ENCODE measurements around the gene MRFAP1L1.

Gene MRFAP1L1

GRCh38 chr4:6710282-6710681 lies 617 bp upstream of the MRFAP1L1 start:
- H3K27ac ChIP-seq: peak overlapping the region; percentile 93
- TF ChIP-seq CTCF (conservative IDR thresholded peaks at IDR 0.05): no peak

- no peak for TF ChIP-seq CTCF (conservative IDR thresholded peaks at IDR 0.05)
- H3K27ac ChIP-seq: no peak overlapping the region
Measured at GRCh38 chr4:6706173-6706572, 3.5 kb downstream of the MRFAP1L1 start.

GRCh38 chr4:6705646-6706045 lies 4.0 kb downstream of the MRFAP1L1 start:
- no peak for TF ChIP-seq CTCF (conservative IDR thresholded peaks at IDR 0.05)
- no peak overlapping the region for H3K27ac ChIP-seq

DNA sequence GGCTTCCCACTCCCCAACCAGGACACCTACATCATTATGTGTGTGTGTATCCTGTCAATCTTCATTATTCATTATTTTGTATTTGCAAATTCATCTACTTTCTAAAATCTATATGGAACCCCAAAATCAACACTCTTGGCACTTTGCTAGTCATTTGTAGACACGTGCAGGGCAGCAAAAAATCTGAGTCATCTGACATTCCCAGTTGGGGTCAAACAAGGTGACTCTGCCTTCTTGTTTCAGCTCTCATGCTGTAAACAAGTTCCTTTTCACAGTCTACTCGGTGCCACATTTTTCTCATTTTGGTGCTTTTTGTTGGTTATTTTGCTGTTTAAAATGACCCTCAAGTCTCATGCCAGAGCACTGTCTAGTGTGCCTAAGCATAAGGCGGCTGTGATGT lies 5.9 kb downstream of the MRFAP1L1 start:
- TF ChIP-seq CTCF (conservative IDR thresholded peaks at IDR 0.05): no peak
- H3K27ac ChIP-seq: peak overlapping the region; percentile 29; the same call in 1 of the 2 replicates

DNA sequence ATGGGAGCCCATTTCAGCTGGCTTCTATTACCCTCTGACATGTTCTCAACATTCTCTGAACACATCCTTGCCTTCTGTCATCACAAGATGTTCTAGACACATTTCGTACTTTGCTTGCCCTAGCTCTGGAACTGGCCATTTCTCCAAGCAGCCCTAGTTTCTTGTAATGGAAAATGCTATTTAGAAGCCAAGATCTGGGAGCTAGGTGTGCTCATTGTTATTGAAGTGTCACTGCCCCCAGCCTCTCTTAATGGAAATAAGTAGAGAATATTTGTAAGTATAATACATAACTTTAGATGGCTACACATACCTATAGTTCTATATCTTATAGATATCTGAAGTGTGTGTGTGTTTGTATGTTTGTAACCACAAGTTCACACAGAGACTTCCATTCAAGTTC lies 6.9 kb downstream of the MRFAP1L1 start:
- H3K27ac ChIP-seq: no peak overlapping the region

GRCh38 chr4:6701371-6701770 lies 8.3 kb downstream of the MRFAP1L1 start:
- H3K27ac ChIP-seq: no peak overlapping the region
- TF ChIP-seq CTCF (conservative IDR thresholded peaks at IDR 0.05): peak; percentile 47

More for the DNA sequence above, 6.9 kb downstream of the MRFAP1L1 start:
- TF ChIP-seq CTCF (conservative IDR thresholded peaks at IDR 0.05): no peak

DNA sequence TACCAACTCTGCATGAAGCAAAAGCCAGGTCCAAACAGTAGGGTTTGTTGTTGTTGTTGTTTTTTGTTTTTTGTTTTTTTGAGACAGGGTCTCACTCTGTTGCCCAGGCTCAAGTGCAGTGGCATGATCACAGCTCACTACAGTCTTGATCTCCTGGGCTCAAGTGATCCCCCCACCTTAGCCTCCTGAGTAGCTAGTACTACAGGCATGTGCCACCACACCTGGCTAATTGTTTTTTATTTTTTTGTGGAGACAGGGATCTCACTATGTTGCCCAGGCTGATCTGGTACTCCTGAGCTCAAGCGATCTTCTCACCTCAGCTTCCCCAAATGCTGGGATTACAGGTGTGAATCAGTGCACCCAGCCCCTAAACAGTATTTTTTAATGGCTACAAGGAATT lies 9.8 kb downstream of the MRFAP1L1 start:
- TF ChIP-seq CTCF (conservative IDR thresholded peaks at IDR 0.05): no peak
- H3K27ac ChIP-seq: no peak overlapping the region

DNA sequence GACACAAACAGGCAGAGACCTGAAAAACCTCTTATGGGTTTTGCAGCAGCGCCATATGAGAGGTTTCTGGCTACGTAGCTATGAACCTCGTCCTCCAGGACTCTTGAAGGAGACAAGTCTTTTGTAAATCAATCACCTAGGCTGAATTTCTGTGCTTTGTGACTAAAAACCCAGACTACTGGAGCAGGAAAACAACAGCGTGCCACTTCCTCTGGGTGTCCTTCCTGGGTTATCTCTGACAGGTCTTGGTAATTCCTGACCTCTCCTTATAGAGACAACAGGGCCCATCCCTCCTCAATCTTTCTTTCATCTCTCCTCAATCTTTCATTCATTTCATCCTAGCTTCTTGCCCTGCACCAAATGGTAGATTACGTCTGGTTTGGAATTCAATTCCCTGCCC lies 10.3 kb downstream of the MRFAP1L1 start:
- no peak overlapping the region for H3K27ac ChIP-seq
- TF ChIP-seq CTCF (conservative IDR thresholded peaks at IDR 0.05): no peak
